Neuronal stem cell (in vitro differentiated cells): ENCODE measurements around the gene RMDN2.

Source experiments
- DNase-seq: peaks from one replicate; pipeline ENCODE4 v3.0.0-alpha.2; 2013; ENCODE audit warnings: low spot score
- H2AFZ ChIP-seq: one replicate; pipeline ENCODE4 v1.6.1; 2013; ENCODE audit warnings: mild to moderate bottlenecking, low read length, inconsistent platforms
- H2AK5ac ChIP-seq: 2 replicates; pipeline ENCODE4 v1.6.1; 2013; ENCODE audit warnings: low read depth, mild to moderate bottlenecking, inconsistent platforms, low read length, moderate library complexity, mixed read lengths
- H2BK120ac ChIP-seq: 2 replicates; pipeline ENCODE4 v1.6.1; 2013; ENCODE audit warnings: low read depth, mild to moderate bottlenecking, inconsistent platforms, low read length, moderate library complexity, mixed read lengths
- H2BK12ac ChIP-seq: one replicate; pipeline ENCODE4 v1.6.1; 2013; ENCODE audit warnings: low read length, inconsistent platforms
- H2BK15ac ChIP-seq: 2 replicates; pipeline ENCODE4 v1.6.1; 2013; ENCODE audit warnings: mild to moderate bottlenecking, low read length, inconsistent platforms, mixed read lengths
- H2BK5ac ChIP-seq: one replicate; pipeline ENCODE4 v1.6.1; 2013; ENCODE audit warnings: inconsistent platforms, mild to moderate bottlenecking, low read length, moderate library complexity
- H3K14ac ChIP-seq: one replicate; pipeline ENCODE4 v1.6.1; 2013; ENCODE audit warnings: low read length, inconsistent platforms
- H3K18ac ChIP-seq: 2 replicates; pipeline ENCODE4 v1.6.1; 2013; ENCODE audit warnings: low read length, inconsistent platforms
- H3K23ac ChIP-seq: 2 replicates; pipeline ENCODE4 v1.6.1; 2013; ENCODE audit warnings: low read depth, mild to moderate bottlenecking, mixed read lengths, low read length, inconsistent platforms; ENCODE audit not compliant: poor library complexity
- H3K27ac ChIP-seq: replicated peaks from 3 replicates; pipeline ENCODE4 v1.5.1; 2013; ENCODE audit warnings: low read length, inconsistent platforms
- H3K27me3 ChIP-seq, 3 experiments: 2 replicates each; pipeline ENCODE4 v1.6.1; 2013; ENCODE audit warnings: low read length in 3 of 3, mild to moderate bottlenecking in 2 of 3, inconsistent platforms in 1 of 3, low read depth in 1 of 3, mixed read lengths in 1 of 3, moderate library complexity in 1 of 3; ENCODE audit not compliant: control insufficient read depth in 3 of 3, insufficient read depth in 3 of 3
- H3K36me3 ChIP-seq, 2 donors: replicated peaks in 1 of 2; 2 replicates each; pipeline ENCODE4 v1.6.1; 2013; ENCODE audit warnings: low read length in 2 of 2; ENCODE audit not compliant: control insufficient read depth in 2 of 2, insufficient read depth in 2 of 2
- H3K4ac ChIP-seq: 2 replicates; pipeline ENCODE4 v1.6.1; 2013; ENCODE audit warnings: inconsistent platforms, mild to moderate bottlenecking, low read length, moderate library complexity
- H3K4me1 ChIP-seq, 2 donors: 1 replicate in 1 of 2; 2 replicates in 1 of 2; pipeline ENCODE4 v1.6.1; 2013; ENCODE audit warnings: low read length in 2 of 2, low read depth in 1 of 2; ENCODE audit not compliant: control insufficient read depth in 2 of 2, insufficient read depth in 1 of 2
- H3K4me2 ChIP-seq: one replicate; pipeline ENCODE4 v1.6.1; 2013; ENCODE audit warnings: mild to moderate bottlenecking, low read length, inconsistent platforms; ENCODE audit not compliant: insufficient read depth, poor library complexity, severe bottlenecking
- H3K4me3 ChIP-seq, 2 donors: 2 replicates each; pipeline ENCODE4 v1.5.1; 2013; ENCODE audit warnings: low read length in 2 of 2, mild to moderate bottlenecking in 2 of 2, inconsistent platforms in 1 of 2, moderate library complexity in 1 of 2
- H3K79me1 ChIP-seq: one replicate; pipeline ENCODE4 v1.6.1; 2013; ENCODE audit warnings: low read depth, mild to moderate bottlenecking, inconsistent platforms, low read length, moderate library complexity
- H3K9ac ChIP-seq: one replicate; pipeline ENCODE4 v1.6.1; 2013; ENCODE audit warnings: mild to moderate bottlenecking, low read depth, low read length, inconsistent platforms; ENCODE audit not compliant: poor library complexity
- H3K9me3 ChIP-seq, 2 donors: replicated peaks in 1 of 2; 2 replicates each; pipeline versions ENCODE3 to v1.6.1; 2013; ENCODE audit warnings: low read length in 2 of 2, mild to moderate bottlenecking in 2 of 2, inconsistent platforms in 1 of 2, low read depth in 1 of 2, mixed read lengths in 1 of 2, moderate library complexity in 1 of 2; ENCODE audit not compliant: control insufficient read depth in 2 of 2, insufficient read depth in 1 of 2
- H4K8ac ChIP-seq: one replicate; pipeline ENCODE4 v1.6.1; 2013; ENCODE audit warnings: low read depth, mild to moderate bottlenecking, inconsistent platforms, low read length, moderate library complexity
- H4K91ac ChIP-seq: one replicate; pipeline ENCODE4 v1.6.1; 2013; ENCODE audit warnings: low read length, low read depth, mild to moderate bottlenecking, inconsistent platforms; ENCODE audit not compliant: poor library complexity
- WGBS, 2 donors: extraction: QIAGEN DNeasy Blood & Tissue Kit; methylation state at CpG; one replicate each; pipeline ENCODE4 v1.1.7; 2013; ENCODE audit warnings: missing lambda C conversion rate in 2 of 2, mixed read lengths in 1 of 2; ENCODE audit not compliant: insufficient read length in 2 of 2, insufficient replicate concordance in 1 of 2; ENCODE audit errors: extremely low coverage in 2 of 2; 5-methylcytosine and 5-hydroxymethylcytosine counted together

RMDN2 gene

DNA sequence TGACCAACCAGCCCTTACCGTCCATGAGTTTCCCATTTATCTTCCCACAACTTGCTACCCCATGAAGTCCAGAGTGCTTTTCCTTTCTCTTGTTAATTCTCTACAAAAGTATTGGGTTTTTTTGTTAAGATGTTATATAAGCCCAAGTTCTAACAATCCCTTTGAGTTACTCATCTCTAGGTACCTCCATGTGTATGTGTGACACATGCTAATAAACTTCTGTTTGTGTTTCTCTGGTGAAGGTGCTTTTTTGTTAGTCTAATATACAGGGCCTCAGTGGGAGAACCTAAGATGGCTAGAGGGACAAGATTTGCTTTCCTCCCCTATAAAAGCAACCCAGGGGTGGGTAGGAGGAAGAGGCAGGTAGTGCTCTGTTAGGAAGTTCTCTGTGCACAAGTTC is 31.8 kb upstream of the RMDN2 start:
- no peak overlapping the region for H3K9ac ChIP-seq
- H2BK15ac ChIP-seq = no peak overlapping the region
- no peak overlapping the region for H3K27ac ChIP-seq
- no peak overlapping the region for H2BK12ac ChIP-seq
- no peak overlapping the region for H3K18ac ChIP-seq
- no peaks in the 10 kb centered on the region for H3K9me3 ChIP-seq
- WGBS, 2 donors = no CpG with 5 or more reads among the region's 1 CpG
- H4K91ac ChIP-seq = no peak overlapping the region
- H3K27me3 ChIP-seq = peaks cover 0 to 15% (median 0%) of the 10 kb centered on the region in 3 experiments
- no peak overlapping the region for H2BK5ac ChIP-seq
- no peak overlapping the region for H3K14ac ChIP-seq
- no peak overlapping the region for H3K4ac ChIP-seq
- no peak overlapping the region for H4K8ac ChIP-seq
- no peak overlapping the region for H2AFZ ChIP-seq
- no peak for DNase-seq
- H2AK5ac ChIP-seq = no peak overlapping the region
- no peak overlapping the region for H2BK120ac ChIP-seq
- no peak overlapping the region for H3K23ac ChIP-seq
- H3K4me3 ChIP-seq = no peak overlapping the region
- no peak overlapping the region for H3K4me2 ChIP-seq
- no peaks in the 10 kb centered on the region for H3K36me3 ChIP-seq
- H3K79me1 ChIP-seq = no peaks in the 10 kb centered on the region
- no peaks in the 10 kb centered on the region for H3K4me1 ChIP-seq

DNA sequence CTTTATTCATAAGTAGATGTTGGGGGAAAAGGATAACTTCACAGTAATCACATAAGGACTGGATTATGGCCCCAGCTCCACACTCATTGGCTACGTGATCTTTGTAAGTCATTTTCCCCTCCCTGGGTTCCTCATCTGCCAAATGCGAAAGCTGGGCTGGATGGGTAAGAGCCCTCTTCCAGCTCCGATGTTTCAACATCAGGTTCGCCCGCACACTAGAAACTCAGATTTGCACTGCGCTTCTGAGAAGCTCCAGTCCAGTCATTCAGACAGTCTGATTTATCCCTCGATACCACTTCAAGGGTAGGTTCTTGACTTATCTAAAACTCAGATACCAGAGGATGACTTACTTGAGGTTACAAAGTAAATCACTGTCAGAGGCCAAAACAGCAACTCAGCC is 31.0 kb upstream of the RMDN2 start:
- Histone ChIP-seq H2BK5ac (no peak overlapping the region), H4K91ac (no peak overlapping the region), H3K18ac (no peak overlapping the region), H4K8ac (no peak overlapping the region), H3K79me1 (no peaks in the 10 kb centered on the region), H3K4me1 (no peaks in the 10 kb centered on the region), H3K27me3 (peaks cover 0 to 15% (median 0%) of the 10 kb centered on the region in 3 experiments), H2BK120ac (no peak overlapping the region), H2AK5ac (no peak overlapping the region), H3K36me3 (no peaks in the 10 kb centered on the region), H2BK12ac (no peak overlapping the region), H2BK15ac (no peak overlapping the region), H3K9me3 (no peaks in the 10 kb centered on the region), H3K4me2 (no peak overlapping the region), H3K27ac (no peak overlapping the region), H3K23ac (no peak overlapping the region), H2AFZ (no peak overlapping the region), H3K4ac (no peak overlapping the region), H3K9ac (no peak overlapping the region), H3K14ac (no peak overlapping the region), H3K4me3 (no peak overlapping the region)
- no CpG with 5 or more reads among the region's 7 CpGs for WGBS, 2 donors
- no peak for DNase-seq

DNA sequence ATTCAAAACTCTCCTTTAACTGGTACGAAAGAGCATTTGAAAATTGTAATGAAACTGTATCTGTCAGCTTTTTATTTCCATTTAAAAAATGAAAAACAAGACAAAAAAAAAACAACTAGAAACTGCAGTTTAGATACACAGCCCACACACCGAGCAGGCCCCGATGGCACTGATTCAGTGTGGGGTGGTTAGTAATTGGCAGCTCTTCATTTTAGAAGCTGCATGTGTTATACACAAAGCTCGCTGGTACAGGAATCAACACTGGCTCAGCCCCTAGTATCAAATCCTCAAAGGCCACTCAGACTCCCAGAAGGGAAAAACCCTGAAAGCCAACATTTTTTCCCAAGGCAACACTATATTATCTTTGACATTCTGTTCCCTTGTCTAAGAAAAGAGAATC is 30.5 kb upstream of the RMDN2 start:
- Histone ChIP-seq H4K8ac (no peak overlapping the region), H3K4me3 (no peak overlapping the region), H3K4me2 (no peak overlapping the region), H2AK5ac (no peak overlapping the region), H3K27me3 (peaks cover 0 to 11% (median 0%) of the 10 kb centered on the region in 3 experiments), H3K9me3 (no peaks in the 10 kb centered on the region), H2AFZ (no peak overlapping the region), H4K91ac (no peak overlapping the region), H3K27ac (no peak overlapping the region), H2BK12ac (no peak overlapping the region), H3K23ac (no peak overlapping the region), H3K9ac (no peak overlapping the region), H2BK120ac (no peak overlapping the region), H3K79me1 (no peaks in the 10 kb centered on the region), H3K4ac (no peak overlapping the region), H3K14ac (no peak overlapping the region), H3K18ac (no peak overlapping the region), H2BK5ac (no peak overlapping the region), H3K4me1 (no peaks in the 10 kb centered on the region), H2BK15ac (no peak overlapping the region), H3K36me3 (no peaks in the 10 kb centered on the region)
- no peak for DNase-seq
- no CpG with 5 or more reads among the region's 4 CpGs for WGBS, 2 donors

DNA sequence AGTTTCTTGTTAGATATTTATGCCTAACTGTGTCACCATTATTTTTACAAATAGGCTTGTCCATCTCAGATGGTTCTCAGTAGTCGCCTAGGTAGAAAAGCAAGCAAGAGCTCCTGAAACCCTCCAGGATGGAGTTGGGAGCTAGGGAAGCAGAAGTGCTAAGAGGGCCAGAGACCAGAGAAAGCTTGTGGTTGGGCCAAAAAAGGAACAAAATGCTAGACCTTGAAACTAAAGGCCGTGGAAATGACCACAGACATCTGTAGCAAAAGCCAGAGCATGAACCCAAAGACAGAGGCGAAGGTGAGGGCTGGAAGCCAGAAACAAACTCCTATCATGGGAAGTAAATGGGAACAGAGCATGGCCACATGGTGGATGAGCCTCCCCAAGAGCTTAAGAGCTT is 29.9 kb upstream of the RMDN2 start:
- Histone ChIP-seq H3K4me1 (no peaks in the 10 kb centered on the region), H2AK5ac (no peak overlapping the region), H3K9ac (no peak overlapping the region), H3K4me3 (no peak overlapping the region), H3K79me1 (no peaks in the 10 kb centered on the region), H3K27ac (no peak overlapping the region), H3K27me3 (peaks cover 0 to 11% (median 0%) of the 10 kb centered on the region in 3 experiments), H2BK120ac (no peak overlapping the region), H3K18ac (no peak overlapping the region), H4K91ac (no peak overlapping the region), H3K4ac (no peak overlapping the region), H2BK5ac (no peak overlapping the region), H3K4me2 (no peak overlapping the region), H3K36me3 (no peaks in the 10 kb centered on the region), H3K14ac (no peak overlapping the region), H2AFZ (no peak overlapping the region), H4K8ac (no peak overlapping the region), H2BK15ac (no peak overlapping the region), H3K9me3 (no peaks in the 10 kb centered on the region), H3K23ac (no peak overlapping the region), H2BK12ac (no peak overlapping the region)
- WGBS, 2 donors = no CpG with 5 or more reads among the region's 3 CpGs
- DNase-seq = no peak
